HT1080 (cell line): ENCODE data around the gene HECTD4. TPM values are rescaled to one million over a fixed set of nuclear protein-coding genes. Genes with fewer than 3 reads are reported as not detected.
"Not testable (repeated sequence)": the region's sequence is repeated elsewhere in the genome, so short reads cannot be mapped to it uniquely, and the experiment has no call there.

ENCODE experiments used
- DNase-seq: peaks from one replicate; pipeline ENCODE4 v3.0.0-alpha.2; 2015; ENCODE audit warnings: low read depth
- total RNA-seq: library from RNA; depleted of rRNA; stranded (reverse); fragments of >200 nt; shearing (Covaris generic); gene quantifications from 2 replicates; pipeline ENCODE4 v1.2.3, GENCODE V29; 2014

HECTD4 gene
- total RNA-seq, 1 experiment from 2014 or later, result 4.8 TPM

- no peak for DNase-seq
These were observed 219.2 kb downstream of the HECTD4 start for GRCh38 chr12:112163056-112163455.

- no peak for DNase-seq
These were observed 219.9 kb downstream of the HECTD4 start for GRCh38 chr12:112162241-112162790.

- no peak for DNase-seq
These were observed 220.5 kb downstream of the HECTD4 start for GRCh38 chr12:112161711-112162110.

- no peak for DNase-seq
These were observed 221.6 kb downstream of the HECTD4 start for GRCh38 chr12:112160611-112161010.

- DNase-seq, result no peak
These were observed 223.1 kb downstream of the HECTD4 start for GRCh38 chr12:112159146-112159541.

GRCh38 chr12:112158461-112159145, 223.6 kb downstream of the HECTD4 start:
- not testable (repeated sequence) for DNase-seq

GRCh38 chr12:112153893-112154219, 228.4 kb downstream of the HECTD4 start:
- no peak for DNase-seq

- DNase-seq, result no peak
These were observed 228.9 kb downstream of the HECTD4 start for GRCh38 chr12:112153181-112153892.

- no peak for DNase-seq
These were observed 230.3 kb downstream of the HECTD4 start for GRCh38 chr12:112151766-112152541.

GRCh38 chr12:112149596-112149995, 232.6 kb downstream of the HECTD4 start:
- DNase-seq, result no peak

- DNase-seq, result peak; percentile 62
These were observed 234.2 kb downstream of the HECTD4 start for GRCh38 chr12:112148031-112148513.

GRCh38 chr12:112146123-112146522, 236.1 kb downstream of the HECTD4 start:
- DNase-seq, result no peak

GRCh38 chr12:112140728-112141127, 241.5 kb downstream of the HECTD4 start:
- DNase-seq, result no peak

GRCh38 chr12:112134731-112135130, 247.5 kb downstream of the HECTD4 start:
- DNase-seq, result no peak

GRCh38 chr12:112133418-112133817, 248.8 kb downstream of the HECTD4 start:
- DNase-seq, result no peak

- DNase-seq, result no peak
These were observed 250.5 kb downstream of the HECTD4 start for GRCh38 chr12:112131686-112132085.

GRCh38 chr12:112130441-112130998, 251.7 kb downstream of the HECTD4 start:
- DNase-seq, result peak; percentile 20

GRCh38 chr12:112126911-112127310, 255.3 kb downstream of the HECTD4 start:
- no peak for DNase-seq

GRCh38 chr12:112126000-112126438, 256.2 kb downstream of the HECTD4 start:
- DNase-seq, result no peak

GRCh38 chr12:112125250-112125999, 256.8 kb downstream of the HECTD4 start, which contains the start of gene TRAFD1:
Gene TRAFD1 (plus strand): TSS chr12:112125560. CDS start chr12:112130523, 4,963 bp downstream.
- DNase-seq, result peak; percentile 97

GRCh38 chr12:112124918-112125249, 257.3 kb downstream of the HECTD4 start:
- DNase-seq, result no peak
